CD8-positive, alpha-beta memory T cell (primary cell): ENCODE results near the gene ISCU. TPM values are rescaled to one million over a fixed set of nuclear protein-coding genes. Genes with fewer than 3 reads are reported as not detected.

ENCODE experiments used
- CTCF ChIA-PET: fragments of 350-600 bp; sonication (Branson Sonifier 250); formaldehyde crosslinking; loops from one replicate; lab custom pipeline; 2021; ENCODE audit warnings: antibody characterized with exemption; lab: Charles Lee
- POLR2A ChIA-PET: fragments of 350-600 bp; sonication (Branson Sonifier 250); formaldehyde crosslinking; loops from one replicate; lab custom pipeline; 2021; ENCODE audit warnings: antibody characterized with exemption; lab: Charles Lee
- DNase-seq, 5 donors: peaks; one replicate each; pipeline versions ENCODE4 v3.0.0 to v3.0.0-alpha.2; 2020 to 2022; ENCODE audit warnings: mixed read lengths in 1 of 5
- H3K27ac ChIP-seq: one replicate; pipeline ENCODE4 v1.7.0; 2013; ENCODE audit warnings: low read depth, mild to moderate bottlenecking, low read length, moderate library complexity
- H3K27me3 ChIP-seq: 2 replicates; pipeline ENCODE4 v1.7.0; 2013; ENCODE audit warnings: low read length, mild to moderate bottlenecking; ENCODE audit not compliant: insufficient read depth, poor library complexity, severe bottlenecking
- H3K36me3 ChIP-seq: 2 replicates; pipeline ENCODE4 v1.7.0; 2013; ENCODE audit warnings: mild to moderate bottlenecking, low read length, moderate library complexity; ENCODE audit not compliant: insufficient read depth
- H3K4me1 ChIP-seq: 2 replicates; pipeline ENCODE4 v1.7.0; 2013; ENCODE audit warnings: mild to moderate bottlenecking, low read length, moderate library complexity; ENCODE audit not compliant: insufficient read depth
- H3K4me3 ChIP-seq: 2 replicates; pipeline ENCODE4 v1.7.0; 2013; ENCODE audit warnings: mild to moderate bottlenecking, low read length
- H3K9me3 ChIP-seq: 2 replicates; pipeline ENCODE4 v1.7.0; 2013; ENCODE audit warnings: mild to moderate bottlenecking, low read length
- H3K27ac Mint-ChIP-seq, 8 donors: one replicate each; pipeline ENCODE4 v1.8.0; 2020 to 2021; ENCODE audit warnings: mixed read lengths in 8 of 8, mild to moderate bottlenecking in 6 of 8, inconsistent platforms in 3 of 8, moderate library complexity in 3 of 8
- H3K27me3 Mint-ChIP-seq, 2 donors: one replicate each; pipeline ENCODE4 v1.8.0; 2020 to 2021; ENCODE audit warnings: mixed read lengths in 2 of 2, mild to moderate bottlenecking in 1 of 2, moderate library complexity in 1 of 2
- H3K36me3 Mint-ChIP-seq, 3 donors: one replicate each; pipeline ENCODE4 v1.8.0; 2020 to 2021; ENCODE audit warnings: mixed read lengths in 3 of 3, inconsistent platforms in 1 of 3, mild to moderate bottlenecking in 1 of 3
- H3K4me1 Mint-ChIP-seq, 3 donors: one replicate each; pipeline ENCODE4 v1.8.0; 2020 to 2021; ENCODE audit warnings: mixed read lengths in 3 of 3, inconsistent platforms in 1 of 3, mild to moderate bottlenecking in 1 of 3
- H3K4me3 Mint-ChIP-seq, 7 donors: one replicate each; pipeline ENCODE4 v1.8.0; 2020 to 2021; ENCODE audit warnings: mixed read lengths in 7 of 7, mild to moderate bottlenecking in 6 of 7, moderate library complexity in 4 of 7, inconsistent platforms in 2 of 7
- H3K9me3 Mint-ChIP-seq, 5 donors: one replicate each; pipeline ENCODE4 v1.8.0; 2020 to 2022; ENCODE audit warnings: mixed read lengths in 5 of 5, mild to moderate bottlenecking in 3 of 5, moderate library complexity in 2 of 5, inconsistent platforms in 1 of 5
- polyA plus RNA-seq: library from polyadenylated mRNA; unstranded; fragments of 300-500 nt; fragmentation: Illumina TruSeq; gene quantifications from one replicate; pipeline ENCODE4 v1.2.3, GENCODE V29; 2021
- total RNA-seq, 2 experiments: library from RNA; stranded (reverse); gene quantifications; one replicate each; pipeline ENCODE4 v1.2.3, GENCODE V29; 2021

ISCU gene
- total and polyA plus RNA-seq, 3 experiments from 2014 or later: 113 to 302 (median 116) TPM

DNA sequence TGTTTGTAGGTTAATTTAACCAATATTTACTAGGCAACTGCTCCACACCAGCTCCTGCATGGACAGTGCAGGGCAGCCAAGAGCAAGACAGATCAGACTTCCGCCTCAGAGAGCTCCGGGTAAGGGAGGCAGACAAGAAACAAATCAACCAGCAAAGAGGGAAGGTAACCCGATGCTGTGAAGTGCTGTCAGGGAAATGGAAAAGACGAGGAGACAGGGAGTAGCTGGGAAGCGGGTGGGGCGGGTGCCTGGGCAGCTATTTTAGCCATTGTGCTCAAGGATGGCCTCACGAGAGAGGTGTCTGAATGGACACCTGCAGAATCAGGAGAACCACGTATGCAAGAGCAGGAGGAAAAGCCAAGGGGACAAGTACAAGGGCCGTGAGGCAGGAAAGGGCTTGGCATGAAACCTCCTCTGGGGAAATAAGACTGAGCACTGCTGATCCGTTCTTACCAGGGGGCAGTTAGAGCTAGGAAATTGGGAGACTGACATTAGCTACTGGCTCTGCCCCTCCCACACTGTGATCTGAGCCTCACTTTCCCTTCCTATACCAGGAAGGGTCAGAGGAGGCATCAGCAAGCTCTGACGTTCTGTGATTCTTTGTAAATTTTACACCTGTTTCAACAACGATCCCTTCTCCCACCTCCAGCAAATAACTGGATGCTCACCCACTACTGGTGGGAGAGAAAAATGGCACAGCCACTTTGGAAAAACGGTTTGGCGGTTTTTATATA is 42.0 kb downstream of the ISCU start:
- Mint-ChIP-seq H3K27ac (no peak overlapping the region), H3K27me3 (peaks cover 0 to 3% of the 10 kb centered on the region in 2 donors), H3K9me3 (no peaks in the 10 kb centered on the region), H3K4me1 (no peaks in the 10 kb centered on the region), H3K4me3 (no peak overlapping the region), H3K36me3 (no peaks in the 10 kb centered on the region)
- ChIA-PET POLR2A (no interaction called here), CTCF (interaction anchor here (0.7 to 1.8 kb wide), 3 partner anchors 14 to 200 kb away, joined by 3 to 5 read pairs (median 3); no protein-coding TSS in a partner anchor)
- Histone ChIP-seq H3K4me3 (no peak overlapping the region), H3K27me3 (no peaks in the 10 kb centered on the region), H3K36me3 (no peaks in the 10 kb centered on the region), H3K27ac (no peak overlapping the region), H3K4me1 (no peaks in the 10 kb centered on the region), H3K9me3 (no peaks in the 10 kb centered on the region)
- DNase-seq: no peak

DNA sequence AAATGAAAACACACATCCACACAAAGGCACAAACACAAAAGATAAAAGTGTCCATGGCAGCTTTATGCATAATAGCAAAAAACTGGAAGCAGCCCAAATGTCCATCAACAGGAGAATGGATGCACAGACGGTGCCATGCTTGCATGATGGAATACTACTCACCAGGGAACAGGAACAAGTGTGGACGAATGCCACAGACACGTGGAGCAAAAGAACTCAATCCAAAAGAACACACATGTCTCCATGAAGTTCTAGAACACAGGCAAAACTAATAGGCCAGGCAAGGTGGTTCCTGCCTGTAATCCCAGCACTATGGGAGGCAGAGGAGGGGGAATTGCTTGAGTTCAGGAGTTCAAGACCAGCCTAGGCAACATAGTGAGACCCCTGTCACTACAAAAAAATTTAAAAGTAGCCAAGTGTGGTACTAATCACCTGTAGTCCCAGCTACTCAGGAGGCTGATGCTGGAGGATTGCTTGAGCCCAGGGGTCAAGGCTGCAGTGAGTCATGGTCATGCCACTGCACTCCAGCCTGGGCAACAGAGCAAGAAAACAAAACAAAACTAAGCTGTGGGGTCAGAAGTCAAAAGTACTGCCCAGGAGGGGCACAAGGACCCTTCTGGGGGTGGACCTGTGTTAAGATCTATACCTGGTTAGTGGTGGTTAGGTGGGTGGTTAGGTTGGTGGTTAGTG is 42.7 kb downstream of the ISCU start:
- Mint-ChIP-seq H3K4me3 (no peak overlapping the region), H3K27ac (peak overlapping the region in 5 of 8 donors; percentile 11 to 85 (median 29)), H3K36me3 (no peaks in the 10 kb centered on the region), H3K9me3 (no peaks in the 10 kb centered on the region), H3K27me3 (peaks cover 0 to 3% of the 10 kb centered on the region in 2 donors), H3K4me1 (no peaks in the 10 kb centered on the region)
- no peaks in the 10 kb centered on the region for H3K36me3 ChIP-seq
- POLR2A ChIA-PET: no interaction called here
- no peaks in the 10 kb centered on the region for H3K4me1 ChIP-seq
- no peak overlapping the region for H3K27ac ChIP-seq
- no peak for DNase-seq
- no peaks in the 10 kb centered on the region for H3K9me3 ChIP-seq
- no peaks in the 10 kb centered on the region for H3K27me3 ChIP-seq
- CTCF ChIA-PET: interaction anchor here (0.7 to 5.6 kb wide), 4 partner anchors 13 to 199 kb away, joined by 3 to 28 read pairs (median 4); no protein-coding TSS in a partner anchor
- no peak overlapping the region for H3K4me3 ChIP-seq

DNA sequence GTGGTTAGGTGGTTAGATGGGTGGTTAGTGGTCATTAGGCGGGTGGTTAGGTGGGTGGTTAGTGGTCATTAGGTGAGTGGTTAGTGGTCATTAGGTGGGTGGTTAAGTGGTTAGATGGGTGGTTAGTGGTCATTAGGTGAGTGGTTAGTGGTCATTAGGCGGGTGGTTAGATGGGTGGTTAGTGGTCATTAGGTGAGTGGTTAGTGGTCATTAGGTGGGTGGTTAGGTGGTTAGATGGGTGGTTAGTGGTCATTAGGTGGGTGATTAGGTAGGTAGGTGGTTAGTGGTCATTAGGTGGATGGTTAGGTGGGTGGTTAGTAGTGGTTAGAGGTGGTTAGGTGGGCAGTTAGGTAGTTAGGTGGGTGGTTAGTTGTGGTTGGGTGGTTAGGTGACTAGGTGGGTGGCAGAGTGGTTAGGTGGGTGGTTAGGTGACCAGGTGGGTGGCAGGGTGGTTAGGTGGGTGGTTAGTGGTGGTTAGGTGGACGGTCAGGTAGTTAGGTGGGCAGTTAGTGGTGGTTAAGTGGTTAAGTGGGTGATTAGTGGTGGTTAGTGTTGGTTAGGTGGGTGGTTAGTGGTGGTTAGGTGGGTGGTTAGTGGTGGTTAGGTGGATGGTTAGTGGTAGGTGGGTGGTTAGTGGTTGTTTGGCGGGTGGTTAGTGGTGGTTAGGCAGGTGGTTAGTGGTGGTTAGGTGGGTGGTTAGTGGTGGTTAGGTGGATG is 43.5 kb downstream of the ISCU start:
- Histone ChIP-seq H3K36me3 (no peaks in the 10 kb centered on the region), H3K27me3 (no peaks in the 10 kb centered on the region), H3K4me1 (no peaks in the 10 kb centered on the region), H3K27ac (peak overlapping the region; percentile 18), H3K4me3 (no peak overlapping the region), H3K9me3 (no peaks in the 10 kb centered on the region)
- no peaks in the 10 kb centered on the region for H3K4me1 Mint-ChIP-seq
- H3K27ac Mint-ChIP-seq: peak overlapping the region in 5 of 8 donors; percentile 11 to 85 (median 29)
- H3K27me3 Mint-ChIP-seq: peaks cover 0 to 3% of the 10 kb centered on the region in 2 donors
- H3K9me3 Mint-ChIP-seq: no peaks in the 10 kb centered on the region
- CTCF ChIA-PET: interaction anchor here (5.6 kb wide), 1 partner anchor 12 kb away, joined by 28 read pairs; no protein-coding TSS in a partner anchor
- no peaks in the 10 kb centered on the region for H3K36me3 Mint-ChIP-seq
- DNase-seq: no peak
- POLR2A ChIA-PET: no interaction called here
- no peak overlapping the region for H3K4me3 Mint-ChIP-seq

DNA sequence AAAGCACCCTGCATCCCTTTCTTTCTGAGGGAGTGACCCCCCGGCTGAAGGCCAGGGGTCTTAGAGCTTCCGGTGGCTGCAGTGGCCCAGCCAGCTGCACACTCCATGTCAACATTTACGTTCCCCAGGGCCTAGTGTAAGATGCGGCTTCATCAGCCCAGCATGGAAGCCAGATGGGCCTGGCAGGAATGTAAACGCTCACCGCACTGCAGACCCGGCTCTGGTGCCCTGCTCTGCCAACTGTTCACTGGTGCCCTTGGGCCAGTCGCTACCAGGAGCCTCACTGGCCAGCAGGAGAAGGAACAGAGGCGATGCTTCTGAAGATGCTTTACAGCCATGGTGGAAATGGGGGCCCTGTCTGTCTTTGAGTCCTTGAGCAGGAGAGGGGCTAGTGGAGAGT is 44.1 kb downstream of the ISCU start:
- Histone ChIP-seq H3K27me3 (no peaks in the 10 kb centered on the region), H3K9me3 (no peaks in the 10 kb centered on the region), H3K4me1 (no peaks in the 10 kb centered on the region), H3K4me3 (no peak overlapping the region), H3K36me3 (no peaks in the 10 kb centered on the region), H3K27ac (no peak overlapping the region)
- ChIA-PET CTCF (interaction anchor here (5.6 kb wide), 1 partner anchor 12 kb away, joined by 28 read pairs; no protein-coding TSS in a partner anchor), POLR2A (no interaction called here)
- H3K4me3 Mint-ChIP-seq: no peak overlapping the region
- peaks cover 0 to 3% of the 10 kb centered on the region in 2 donors for H3K27me3 Mint-ChIP-seq
- H3K27ac Mint-ChIP-seq: no peak overlapping the region
- H3K9me3 Mint-ChIP-seq: no peaks in the 10 kb centered on the region
- H3K36me3 Mint-ChIP-seq: no peaks in the 10 kb centered on the region
- peaks cover 0 to 2% (median 0%) of the 10 kb centered on the region in 3 donors for H3K4me1 Mint-ChIP-seq
- no peak for DNase-seq

DNA sequence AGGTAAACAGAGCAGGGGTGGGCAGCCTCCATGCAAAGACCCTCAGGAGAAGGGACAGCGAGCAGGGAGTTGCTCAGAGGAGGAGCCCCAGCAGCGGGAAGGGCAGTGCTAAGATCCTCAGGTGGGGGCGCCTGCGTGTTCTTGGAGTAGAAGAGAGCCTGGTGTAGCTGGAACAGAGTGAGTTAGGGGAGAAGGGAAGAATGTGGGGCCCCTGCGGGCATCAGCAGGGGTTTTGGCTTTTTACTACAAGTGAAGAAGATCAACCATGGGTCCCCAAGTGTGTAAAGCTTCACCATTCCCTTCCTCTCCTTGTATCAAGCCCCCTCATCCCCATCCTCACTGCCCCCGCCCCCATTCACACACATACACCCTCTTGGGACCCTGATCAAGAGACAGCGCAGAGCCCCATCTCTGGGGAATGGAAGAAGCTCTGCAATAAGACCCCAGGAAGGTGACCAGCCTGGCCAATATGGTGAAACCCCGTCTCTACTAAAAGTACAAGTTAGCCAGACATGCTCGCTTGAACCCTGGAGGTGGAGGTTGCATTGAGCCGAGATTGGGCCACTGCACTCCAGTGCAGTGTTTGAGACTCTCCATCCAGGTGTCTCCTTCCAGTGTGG is 45.7 kb downstream of the ISCU start:
- no peaks in the 10 kb centered on the region for H3K4me1 ChIP-seq
- POLR2A ChIA-PET: interaction anchor here (0.7 kb wide), 1 partner anchor 8 kb away, joined by 3 read pairs; no protein-coding TSS in a partner anchor
- no peaks in the 10 kb centered on the region for H3K9me3 Mint-ChIP-seq
- no peak overlapping the region for H3K27ac ChIP-seq
- no peaks in the 10 kb centered on the region for H3K36me3 Mint-ChIP-seq
- no peak for DNase-seq
- no peaks in the 10 kb centered on the region for H3K9me3 ChIP-seq
- no peaks in the 10 kb centered on the region for H3K27me3 ChIP-seq
- no peak overlapping the region for H3K4me3 Mint-ChIP-seq
- no peaks in the 10 kb centered on the region for H3K36me3 ChIP-seq
- H3K27ac Mint-ChIP-seq: peak overlapping the region in 1 of 8 donors; percentile 17
- H3K4me3 ChIP-seq: no peak overlapping the region
- peaks cover 8 to 11% (median 8%) of the 10 kb centered on the region in 3 donors for H3K4me1 Mint-ChIP-seq
- CTCF ChIA-PET: interaction anchor here (1.1 to 5.6 kb wide), 2 partner anchors 10 to 44 kb away, joined by 4 to 28 read pairs; no protein-coding TSS in a partner anchor
- H3K27me3 Mint-ChIP-seq: peaks cover 0 to 3% of the 10 kb centered on the region in 2 donors

DNA sequence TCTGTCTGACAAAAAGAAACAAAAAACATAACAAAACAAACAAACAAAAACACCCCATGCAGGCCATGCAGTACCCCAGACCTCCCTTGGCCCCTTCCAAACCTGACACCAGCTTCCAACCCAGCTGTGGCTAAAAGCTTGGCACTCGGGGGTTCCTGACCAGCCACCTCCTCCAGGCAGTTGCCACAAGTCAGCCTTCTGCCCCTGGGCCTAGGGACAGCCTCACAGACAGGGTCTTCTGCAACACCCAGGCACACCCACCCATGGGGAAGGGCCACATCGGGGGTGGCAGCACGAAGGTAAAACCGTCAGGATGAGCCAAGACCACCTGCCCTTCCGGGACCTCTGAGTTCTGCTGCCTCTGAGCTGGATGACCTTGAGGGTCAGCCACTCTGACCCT is 46.2 kb downstream of the ISCU start:
- Mint-ChIP-seq H3K27me3 (peaks cover 0 to 3% of the 10 kb centered on the region in 2 donors), H3K36me3 (no peaks in the 10 kb centered on the region), H3K4me3 (no peak overlapping the region), H3K27ac (peak overlapping the region in 1 of 8 donors; percentile 17), H3K4me1 (peaks cover 8 to 11% (median 8%) of the 10 kb centered on the region in 3 donors), H3K9me3 (no peaks in the 10 kb centered on the region)
- POLR2A ChIA-PET: interaction anchor here (0.7 kb wide), 1 partner anchor 8 kb away, joined by 3 read pairs; no protein-coding TSS in a partner anchor
- Histone ChIP-seq H3K4me3 (no peak overlapping the region), H3K27me3 (no peaks in the 10 kb centered on the region), H3K9me3 (no peaks in the 10 kb centered on the region), H3K36me3 (no peaks in the 10 kb centered on the region), H3K27ac (no peak overlapping the region), H3K4me1 (no peaks in the 10 kb centered on the region)
- CTCF ChIA-PET: interaction anchor here (0.8 to 5.6 kb wide), 2 partner anchors 9 to 27 kb away, joined by 3 to 28 read pairs; no protein-coding TSS in a partner anchor
- no peak for DNase-seq

DNA sequence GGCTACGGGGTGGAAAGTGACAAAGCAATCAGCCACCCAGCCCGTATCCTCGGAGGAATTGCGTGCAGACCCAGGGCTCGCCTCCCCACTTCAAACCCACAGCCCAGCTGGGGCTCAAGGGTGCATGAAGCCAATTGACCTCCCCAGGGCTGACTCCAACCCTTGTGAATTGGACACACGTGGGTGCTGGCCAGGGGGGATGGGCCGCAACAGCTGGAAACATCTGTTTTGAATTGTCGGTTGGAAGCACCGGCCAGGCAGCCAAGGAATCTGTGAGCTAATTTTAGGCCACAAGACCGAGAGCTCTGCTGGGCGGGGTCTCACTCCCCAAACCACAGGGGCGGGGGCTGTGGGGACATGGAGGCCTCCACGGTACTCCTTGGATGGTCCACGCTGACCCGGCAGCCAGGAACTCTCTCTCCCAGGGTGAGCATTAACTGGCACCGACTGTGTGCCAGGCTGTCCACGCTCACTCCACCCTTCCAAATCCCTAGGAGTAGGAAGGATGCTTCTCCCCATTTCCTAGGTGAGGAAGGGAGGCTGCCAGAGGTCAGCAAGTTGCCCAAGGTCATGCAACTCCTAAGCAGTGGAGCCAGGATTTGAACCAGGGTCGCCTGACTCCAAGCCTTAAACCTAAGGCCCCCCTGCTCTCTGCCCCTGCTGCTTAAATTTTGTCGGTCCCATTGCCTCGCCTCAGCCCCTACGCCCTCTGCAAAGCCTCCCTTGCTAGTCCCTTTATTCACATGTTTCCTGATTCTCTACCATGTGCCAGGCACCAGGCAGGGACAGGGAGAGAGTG is 47.3 kb downstream of the ISCU start:
- no peak overlapping the region for H3K4me3 Mint-ChIP-seq
- Histone ChIP-seq H3K4me3 (no peak overlapping the region), H3K27me3 (no peaks in the 10 kb centered on the region), H3K4me1 (no peaks in the 10 kb centered on the region), H3K36me3 (no peaks in the 10 kb centered on the region), H3K27ac (no peak overlapping the region), H3K9me3 (no peaks in the 10 kb centered on the region)
- DNase-seq: no peak
- CTCF ChIA-PET: interaction anchor here (1.1 to 5.6 kb wide), 3 partner anchors 8 to 54 kb away, joined by 4 to 28 read pairs (median 7); partner anchors contain the start of gene SELPLG
- peak overlapping the region in 2 of 8 donors; percentile 43 to 63 for H3K27ac Mint-ChIP-seq
- peaks cover 0 to 3% (median 0%) of the 10 kb centered on the region in 3 donors for H3K36me3 Mint-ChIP-seq
- H3K27me3 Mint-ChIP-seq: peaks cover 0 to 3% of the 10 kb centered on the region in 2 donors
- peaks cover 14 to 15% (median 15%) of the 10 kb centered on the region in 3 donors for H3K4me1 Mint-ChIP-seq
- no peaks in the 10 kb centered on the region for H3K9me3 Mint-ChIP-seq
- POLR2A ChIA-PET: no interaction called here
